Stimulated activated CD4-positive, alpha-beta T cell treated with anti-CD3 and anti-CD28 coated beads, Interleukin-12 subunit alpha, Interleukin-12 subunit beta, amount 100 ng/mL, for 48 hours (primary cell): ENCODE measurements around the gene SUGCT.
"Not testable (repeated sequence)": the region's sequence is repeated elsewhere in the genome, so short reads cannot be mapped to it uniquely, and the experiment has no call there.

Experiments used
- DNase-seq, 3 donors: peaks; one replicate each; pipeline ENCODE4 v3.0.0-alpha.2; 2020; ENCODE audit warnings: low read depth in 2 of 3, low spot score in 1 of 3

SUGCT gene

GRCh38 chr7:40400525-40400924, 265.7 kb downstream of the SUGCT start:
- no peak for DNase-seq

GRCh38 chr7:40401406-40401805, 266.6 kb downstream of the SUGCT start:
- no peak for DNase-seq

- no peak for DNase-seq
Measured at GRCh38 chr7:40402661-40403060, 267.9 kb downstream of the SUGCT start.

GRCh38 chr7:40403703-40404476, 269.1 kb downstream of the SUGCT start:
- no peak for DNase-seq

- no peak for DNase-seq
Measured at GRCh38 chr7:40405991-40406390, 271.2 kb downstream of the SUGCT start.

GRCh38 chr7:40412323-40412722, 277.5 kb downstream of the SUGCT start:
- no peak for DNase-seq

GRCh38 chr7:40414704-40415103, 279.9 kb downstream of the SUGCT start:
- not testable (repeated sequence) for DNase-seq

- no peak for DNase-seq
Measured at GRCh38 chr7:40418448-40418847, 283.6 kb downstream of the SUGCT start.

- no peak for DNase-seq
Measured at GRCh38 chr7:40418983-40419382, 284.2 kb downstream of the SUGCT start.

- no peak for DNase-seq
Measured at GRCh38 chr7:40419806-40420205, 285.0 kb downstream of the SUGCT start.

GRCh38 chr7:40421433-40421832, 286.6 kb downstream of the SUGCT start:
- no peak for DNase-seq

GRCh38 chr7:40425696-40426095, 290.9 kb downstream of the SUGCT start:
- DNase-seq = no peak

- no peak for DNase-seq
Measured at GRCh38 chr7:40428421-40428820, 293.6 kb downstream of the SUGCT start.

- no peak for DNase-seq
Measured at GRCh38 chr7:40429826-40430225, 295.0 kb downstream of the SUGCT start.

- DNase-seq = no peak
Measured at GRCh38 chr7:40432046-40432445, 297.2 kb downstream of the SUGCT start.

GRCh38 chr7:40436710-40437109, 301.9 kb downstream of the SUGCT start:
- no peak for DNase-seq

- no peak for DNase-seq
Measured at GRCh38 chr7:40437498-40437897, 302.7 kb downstream of the SUGCT start.

GRCh38 chr7:40437936-40438634, 303.3 kb downstream of the SUGCT start:
- no peak for DNase-seq

GRCh38 chr7:40439686-40440085, 304.9 kb downstream of the SUGCT start:
- no peak for DNase-seq

- DNase-seq = no peak
Measured at GRCh38 chr7:40447345-40447744, 312.5 kb downstream of the SUGCT start.

- no peak for DNase-seq
Measured at GRCh38 chr7:40455485-40455884, 320.7 kb downstream of the SUGCT start.

GRCh38 chr7:40457776-40458480, 323.1 kb downstream of the SUGCT start:
- no peak for DNase-seq
